Measurements from ENCODE around the gene KCNK6.
"Not testable (repeated sequence)": the region's sequence is repeated elsewhere in the genome, so short reads cannot be mapped to it uniquely, and the experiment has no call there.

- not testable (repeated sequence) for TF ChIP-seq POLR2A (IDR thresholded peaks at IDR 0.05; ENCODE audit: low read depth, low read length); CTCF (IDR thresholded peaks at IDR 0.05; ENCODE audit: extremely low read depth in 1 of 2, insufficient read depth in 1 of 2, low read depth in 1 of 2, low read length in 2 of 2); MAX (IDR thresholded peaks at IDR 0.05; ENCODE audit: insufficient read depth, insufficient read length); POLR2AphosphoS5 (IDR thresholded peaks at IDR 0.05; ENCODE audit: insufficient read depth, low read depth, low read length)
Observed at GRCh38 chr19:38339011-38339410, 19.4 kb downstream of the KCNK6 start.
